GM12878 (cell line): ENCODE measurements around the gene SRXN1. TPM values are rescaled to one million over a fixed set of nuclear protein-coding genes. Genes with fewer than 3 reads are reported as not detected.

ENCODE experiments used
- ATAC-seq: fragments of 200-7000 bp; cut with Tn5 transposase; 3 replicates; pipeline ENCODE4 v1.9.1; 2020; ENCODE audit warnings: mild to moderate bottlenecking, moderate library complexity
- BruUV-seq: library from RNA; stranded (reverse); fragments of 400-500 nt; replicated peaks from 2 replicates; lab custom pipeline; 2021; lab: Mats Ljungman, UMichigan
- CTCF ChIA-PET: fragments of 300-600 bp; sonication (Branson Sonifier 250); formaldehyde crosslinking; extraction: SDS; loops from one replicate; lab custom pipeline; 2021; ENCODE audit warnings: inconsistent platforms; lab: Yijun Ruan, JAX
- POLR2A ChIA-PET: fragments of 350-600 bp; formaldehyde crosslinking; extraction: SDS; loops from one replicate; lab custom pipeline; 2021; ENCODE audit warnings: inconsistent platforms; lab: Charles Lee
- RAD21 ChIA-PET: fragments of 300-600 bp; sonication (Branson Sonifier 250); formaldehyde crosslinking; loops from one replicate; lab custom pipeline; 2023; ENCODE audit warnings: antibody characterized with exemption; ENCODE audit not compliant: unreplicated experiment; lab: Charles Lee
- SMC1A ChIA-PET: fragments of 300-600 bp; sonication (Branson Sonifier 250); formaldehyde crosslinking; loops from one replicate; lab custom pipeline; 2023; ENCODE audit not compliant: unreplicated experiment, uncharacterized antibody; lab: Charles Lee
- DNase-seq: peaks from one replicate; pipeline ENCODE4 v3.0.0-alpha.2; 2011; ENCODE audit warnings: low read depth, low spot score
- FAIRE-seq: peaks from 3 replicates; lab custom pipeline; 2011; peaks lifted over from hg19 to GRCh38; lab: Jason Lieb, UNC
- H2AFZ ChIP-seq: 2 replicates; pipeline ENCODE4 v1.6.0; 2011; ENCODE audit warnings: low read depth, low read length, control low read depth; ENCODE audit not compliant: control insufficient read depth
- H3K27ac ChIP-seq: 2 replicates; pipeline ENCODE4 v1.5.1; 2011; ENCODE audit warnings: control low read depth; ENCODE audit not compliant: control insufficient read depth, insufficient read depth
- H3K27me3 ChIP-seq, 2 experiments: replicated peaks in 1 of 2; 2 replicates each; pipeline versions ENCODE4 v1.6.0 to v1.6.1; 2011; ENCODE audit warnings: low read length in 1 of 2; ENCODE audit not compliant: control insufficient read depth in 2 of 2, insufficient read depth in 2 of 2
- H3K36me3 ChIP-seq, 2 experiments: 2 replicates each; pipeline ENCODE4 v1.5.1; 2011; ENCODE audit warnings: low read length in 1 of 2; ENCODE audit not compliant: control insufficient read depth in 2 of 2, insufficient read depth in 2 of 2
- H3K4me1 ChIP-seq: 2 replicates; pipeline ENCODE4 v1.6.1; 2011; ENCODE audit warnings: mild to moderate bottlenecking, low read length, moderate library complexity, mixed read lengths; ENCODE audit not compliant: control insufficient read depth, insufficient read depth
- H3K4me2 ChIP-seq: 2 replicates; pipeline ENCODE4 v1.6.0; 2011; ENCODE audit warnings: control low read depth; ENCODE audit not compliant: control insufficient read depth, insufficient read depth
- H3K4me3 ChIP-seq: fragments of 200-600 bp; sonication (generic); 2 replicates; pipeline ENCODE4 v1.5.1; 2016
- H3K79me2 ChIP-seq: 2 replicates; pipeline ENCODE4 v1.6.0; 2011; ENCODE audit warnings: low read length; ENCODE audit not compliant: control insufficient read depth, insufficient read depth
- H3K9ac ChIP-seq: 2 replicates; pipeline ENCODE4 v1.8.0; 2011; ENCODE audit warnings: low read length, control low read depth, mixed read lengths; ENCODE audit not compliant: control insufficient read depth, insufficient read depth
- H3K9me3 ChIP-seq: replicated peaks from 3 replicates; pipeline ENCODE4 v1.5.1; 2011; ENCODE audit warnings: mild to moderate bottlenecking, low read length; ENCODE audit not compliant: control insufficient read depth, insufficient read depth
- H4K20me1 ChIP-seq: 2 replicates; pipeline ENCODE4 v1.6.0; 2011; ENCODE audit not compliant: control insufficient read depth, insufficient read depth
- CBFB ChIP-seq: IDR thresholded peaks from 2 replicates; pipeline ENCODE4 v1.6.1; 2016; ENCODE audit warnings: antibody characterized with exemption, low read depth
- HDAC6 ChIP-seq: fragments of 200-600 bp; sonication (generic); IDR thresholded peaks from one replicate; pipeline ENCODE4 v1.8.0; 2017; ENCODE audit warnings: antibody characterized with exemption; ENCODE audit not compliant: unreplicated experiment
- PAX8 ChIP-seq: fragments of 450-650 bp; IDR thresholded peaks from 2 replicates; pipeline ENCODE4 v1.6.1; 2017; ENCODE audit warnings: mild to moderate bottlenecking, moderate library complexity
- POLR2A ChIP-seq: IDR thresholded peaks from 2 replicates; pipeline ENCODE4 v1.6.1; 2011; ENCODE audit warnings: low read depth, mild to moderate bottlenecking, low read length
- POLR2AphosphoS5 ChIP-seq: IDR thresholded peaks from 2 replicates; pipeline ENCODE4 v1.6.1; 2011; ENCODE audit warnings: mild to moderate bottlenecking, low read length, inconsistent platforms
- RAD21 ChIP-seq: IDR thresholded peaks from 2 replicates; pipeline ENCODE4 v1.6.1; 2011; ENCODE audit warnings: mild to moderate bottlenecking, low read depth, low read length, moderate library complexity; ENCODE audit not compliant: insufficient read depth
- WGBS: methylation state at CpG from one replicate; pipeline ENCODE4 v1.1.6; 2016; ENCODE audit warnings: low lambda C conversion rate; ENCODE audit not compliant: insufficient replicate concordance, insufficient coverage; ENCODE audit errors: missing lambda C conversion rate; 5-methylcytosine and 5-hydroxymethylcytosine counted together
- in situ Hi-C: fragments of 300-500 bp; cut with MboI; formaldehyde crosslinking; loops from 9 replicates; pipeline ENCODE4 v1.14.3; 2018; ENCODE audit warnings: mixed read lengths
- intact Hi-C: fragments of 100-400 bp; cut with micrococcal nuclease; formaldehyde crosslinking; loops from one replicate; pipeline ENCODE4 v1.14.2; 2022; ENCODE audit not compliant: unreplicated experiment
- polyA plus RNA-seq, 11 experiments: library from polyadenylated mRNA; depleted of rRNA in 4 of 11; unstranded in 6 of 11; stranded (reverse) in 5 of 11; fragments of >200 nt; fragmentation: Nextera tagmentation in 4 of 11; fragmentation: Illumina TruSeq in 1 of 11; extraction: Ambion mirVana in 4 of 11; extraction: Trizol in 1 of 11; gene quantifications; 1 replicate in 1 of 11; 2 replicates in 10 of 11; pipeline versions ENCODE4 v1.2.1 to v1.2.3, GENCODE V29; 2011 to 2016; ENCODE audit warnings: inconsistent platforms in 2 of 11, missing spikeins in 2 of 11, low read depth in 1 of 11
- total RNA-seq, 4 experiments: library from RNA; depleted of rRNA in 3 of 4; stranded (reverse); fragments of >200 nt in 3 of 4; fragmentation: Illumina TruSeq in 1 of 4; extraction: Trizol in 1 of 4; gene quantifications; 2 replicates each; pipeline versions ENCODE4 v1.2.1 to v1.2.3, GENCODE V29; 2013 to 2021
- TF ChIP-seq, protein P1 (sequence below): IDR thresholded peaks from 2 replicates; pipeline ENCODE4 v1.6.1; 2012; ENCODE audit warnings: improper control_type of control experiment, low read depth, low read length; ENCODE audit not compliant: insufficient replicate concordance
- TF ChIP-seq, protein P2 (sequence below): IDR thresholded peaks from 2 replicates; pipeline ENCODE4 v1.6.1; 2011; ENCODE audit warnings: low read depth, low read length, improper control_type of control experiment, borderline replicate concordance
- TF ChIP-seq, protein P3 (sequence below): fragments of 450-650 bp; IDR thresholded peaks from 2 replicates; pipeline ENCODE4 v1.6.1; 2014; ENCODE audit warnings: mild to moderate bottlenecking
- TF ChIP-seq, protein P4 (sequence below): fragments of 450-650 bp; IDR thresholded peaks from 2 replicates; pipeline ENCODE4 v1.6.1; 2018; ENCODE audit warnings: borderline replicate concordance, mild to moderate bottlenecking; ENCODE audit not compliant: partially characterized antibody

SRXN1 gene
- total and polyA plus RNA-seq, 10 of the 15 experiments (the other 5 are each of a cell fraction or from before 2014, with no cell fraction given): 4.1 to 20.5 (median 15.6) TPM

DNA sequence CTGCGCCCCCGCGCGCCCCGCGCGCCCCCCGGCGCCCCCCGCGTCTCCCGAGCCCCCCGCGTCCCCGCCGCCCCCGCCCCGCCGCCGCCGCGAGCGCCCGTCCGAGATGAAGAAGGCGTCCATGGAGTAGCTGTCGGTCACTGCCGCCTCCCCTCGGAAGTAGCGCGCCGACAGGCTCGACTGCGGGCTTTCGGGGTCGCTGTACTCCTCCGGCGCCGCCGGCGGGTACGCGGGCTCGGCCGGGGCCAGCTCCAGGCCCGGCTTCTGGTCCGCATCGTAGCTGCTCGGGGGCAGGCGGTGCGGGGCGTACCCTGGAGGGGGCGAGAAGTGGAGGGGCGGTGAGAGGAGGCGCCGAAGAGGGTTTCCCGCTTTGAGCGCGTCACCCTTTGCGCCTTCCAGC lies 11.2 kb upstream of the SRXN1 start (continued):
- TF ChIP-seq, protein P1, sequence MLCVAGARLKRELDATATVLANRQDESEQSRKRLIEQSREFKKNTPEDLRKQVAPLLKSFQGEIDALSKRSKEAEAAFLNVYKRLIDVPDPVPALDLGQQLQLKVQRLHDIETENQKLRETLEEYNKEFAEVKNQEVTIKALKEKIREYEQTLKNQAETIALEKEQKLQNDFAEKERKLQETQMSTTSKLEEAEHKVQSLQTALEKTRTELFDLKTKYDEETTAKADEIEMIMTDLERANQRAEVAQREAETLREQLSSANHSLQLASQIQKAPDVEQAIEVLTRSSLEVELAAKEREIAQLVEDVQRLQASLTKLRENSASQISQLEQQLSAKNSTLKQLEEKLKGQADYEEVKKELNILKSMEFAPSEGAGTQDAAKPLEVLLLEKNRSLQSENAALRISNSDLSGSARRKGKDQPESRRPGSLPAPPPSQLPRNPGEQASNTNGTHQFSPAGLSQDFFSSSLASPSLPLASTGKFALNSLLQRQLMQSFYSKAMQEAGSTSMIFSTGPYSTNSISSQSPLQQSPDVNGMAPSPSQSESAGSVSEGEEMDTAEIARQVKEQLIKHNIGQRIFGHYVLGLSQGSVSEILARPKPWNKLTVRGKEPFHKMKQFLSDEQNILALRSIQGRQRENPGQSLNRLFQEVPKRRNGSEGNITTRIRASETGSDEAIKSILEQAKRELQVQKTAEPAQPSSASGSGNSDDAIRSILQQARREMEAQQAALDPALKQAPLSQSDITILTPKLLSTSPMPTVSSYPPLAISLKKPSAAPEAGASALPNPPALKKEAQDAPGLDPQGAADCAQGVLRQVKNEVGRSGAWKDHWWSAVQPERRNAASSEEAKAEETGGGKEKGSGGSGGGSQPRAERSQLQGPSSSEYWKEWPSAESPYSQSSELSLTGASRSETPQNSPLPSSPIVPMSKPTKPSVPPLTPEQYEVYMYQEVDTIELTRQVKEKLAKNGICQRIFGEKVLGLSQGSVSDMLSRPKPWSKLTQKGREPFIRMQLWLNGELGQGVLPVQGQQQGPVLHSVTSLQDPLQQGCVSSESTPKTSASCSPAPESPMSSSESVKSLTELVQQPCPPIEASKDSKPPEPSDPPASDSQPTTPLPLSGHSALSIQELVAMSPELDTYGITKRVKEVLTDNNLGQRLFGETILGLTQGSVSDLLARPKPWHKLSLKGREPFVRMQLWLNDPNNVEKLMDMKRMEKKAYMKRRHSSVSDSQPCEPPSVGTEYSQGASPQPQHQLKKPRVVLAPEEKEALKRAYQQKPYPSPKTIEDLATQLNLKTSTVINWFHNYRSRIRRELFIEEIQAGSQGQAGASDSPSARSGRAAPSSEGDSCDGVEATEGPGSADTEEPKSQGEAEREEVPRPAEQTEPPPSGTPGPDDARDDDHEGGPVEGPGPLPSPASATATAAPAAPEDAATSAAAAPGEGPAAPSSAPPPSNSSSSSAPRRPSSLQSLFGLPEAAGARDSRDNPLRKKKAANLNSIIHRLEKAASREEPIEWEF: no peak
- no peak for TF ChIP-seq POLR2AphosphoS5
- TF ChIP-seq CBFB: no peak
- TF ChIP-seq, all 136 proteins: peak for 0

DNA sequence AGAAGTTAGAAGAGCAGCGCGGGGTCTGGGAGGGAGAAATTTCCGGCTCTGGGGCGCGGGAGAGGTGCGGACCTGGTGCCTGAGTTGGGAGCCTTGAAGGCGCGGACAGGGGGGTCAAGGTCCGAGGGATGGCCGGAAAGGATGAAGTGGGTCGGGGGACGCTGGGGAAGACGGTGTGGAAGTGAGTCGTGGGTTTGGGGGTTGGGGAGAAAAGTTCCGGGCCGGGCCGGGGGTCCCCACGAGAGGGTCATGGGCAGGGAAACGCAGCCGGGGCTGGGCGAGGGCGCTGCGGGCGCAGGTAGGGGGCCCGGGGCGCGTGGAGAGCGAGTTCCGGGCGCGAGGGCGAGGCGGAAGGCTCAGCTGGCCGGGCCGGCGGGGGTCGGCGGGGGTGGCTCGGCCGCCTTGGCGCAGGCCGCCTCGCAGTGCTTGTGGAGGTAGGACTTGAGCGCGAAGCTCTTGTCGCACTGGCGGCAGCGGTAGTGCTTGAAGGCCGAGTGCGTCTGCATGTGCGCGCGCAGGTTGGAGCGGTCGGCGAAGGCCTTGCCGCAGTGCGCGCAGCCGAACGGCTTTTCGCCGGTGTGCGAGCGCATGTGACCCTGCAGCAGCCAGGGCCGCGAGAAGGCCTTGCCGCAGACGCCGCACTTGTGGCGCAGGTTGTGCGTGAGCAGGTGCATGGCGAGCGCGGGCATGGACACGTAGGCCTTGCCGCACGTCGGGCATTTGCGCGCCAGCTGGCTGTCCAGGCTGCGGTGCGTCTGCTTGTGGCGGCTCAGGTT lies 10.5 kb upstream of the SRXN1 start:
- FAIRE-seq (no peak), DNase-seq (no peak), ATAC-seq (no peak)
- 38% methylated on average over 47 of the region's 84 CpGs for WGBS
- Histone ChIP-seq H3K27ac (no peak overlapping the region), H3K79me2 (no peaks in the 10 kb centered on the region), H3K4me2 (no peak overlapping the region), H3K9me3 (no peaks in the 10 kb centered on the region), H2AFZ (no peak overlapping the region), H4K20me1 (no peaks in the 10 kb centered on the region), H3K36me3 (no peaks in the 10 kb centered on the region), H3K27me3 (peaks cover 3 to 7% of the 10 kb centered on the region in 2 experiments), H3K9ac (no peak overlapping the region), H3K4me1 (no peaks in the 10 kb centered on the region), H3K4me3 (no peak overlapping the region)
- in situ Hi-C loops (no loop called here), intact Hi-C loops (no loop called here)
- no TSS peak for BruUV-seq
- TF ChIP-seq, protein P2, sequence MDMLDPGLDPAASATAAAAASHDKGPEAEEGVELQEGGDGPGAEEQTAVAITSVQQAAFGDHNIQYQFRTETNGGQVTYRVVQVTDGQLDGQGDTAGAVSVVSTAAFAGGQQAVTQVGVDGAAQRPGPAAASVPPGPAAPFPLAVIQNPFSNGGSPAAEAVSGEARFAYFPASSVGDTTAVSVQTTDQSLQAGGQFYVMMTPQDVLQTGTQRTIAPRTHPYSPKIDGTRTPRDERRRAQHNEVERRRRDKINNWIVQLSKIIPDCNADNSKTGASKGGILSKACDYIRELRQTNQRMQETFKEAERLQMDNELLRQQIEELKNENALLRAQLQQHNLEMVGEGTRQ: no peak
- TF ChIP-seq, protein P3, sequence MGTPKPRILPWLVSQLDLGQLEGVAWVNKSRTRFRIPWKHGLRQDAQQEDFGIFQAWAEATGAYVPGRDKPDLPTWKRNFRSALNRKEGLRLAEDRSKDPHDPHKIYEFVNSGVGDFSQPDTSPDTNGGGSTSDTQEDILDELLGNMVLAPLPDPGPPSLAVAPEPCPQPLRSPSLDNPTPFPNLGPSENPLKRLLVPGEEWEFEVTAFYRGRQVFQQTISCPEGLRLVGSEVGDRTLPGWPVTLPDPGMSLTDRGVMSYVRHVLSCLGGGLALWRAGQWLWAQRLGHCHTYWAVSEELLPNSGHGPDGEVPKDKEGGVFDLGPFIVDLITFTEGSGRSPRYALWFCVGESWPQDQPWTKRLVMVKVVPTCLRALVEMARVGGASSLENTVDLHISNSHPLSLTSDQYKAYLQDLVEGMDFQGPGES: no peak
- no peak for TF ChIP-seq POLR2A
- no peak for TF ChIP-seq PAX8
- TF ChIP-seq, protein P4, sequence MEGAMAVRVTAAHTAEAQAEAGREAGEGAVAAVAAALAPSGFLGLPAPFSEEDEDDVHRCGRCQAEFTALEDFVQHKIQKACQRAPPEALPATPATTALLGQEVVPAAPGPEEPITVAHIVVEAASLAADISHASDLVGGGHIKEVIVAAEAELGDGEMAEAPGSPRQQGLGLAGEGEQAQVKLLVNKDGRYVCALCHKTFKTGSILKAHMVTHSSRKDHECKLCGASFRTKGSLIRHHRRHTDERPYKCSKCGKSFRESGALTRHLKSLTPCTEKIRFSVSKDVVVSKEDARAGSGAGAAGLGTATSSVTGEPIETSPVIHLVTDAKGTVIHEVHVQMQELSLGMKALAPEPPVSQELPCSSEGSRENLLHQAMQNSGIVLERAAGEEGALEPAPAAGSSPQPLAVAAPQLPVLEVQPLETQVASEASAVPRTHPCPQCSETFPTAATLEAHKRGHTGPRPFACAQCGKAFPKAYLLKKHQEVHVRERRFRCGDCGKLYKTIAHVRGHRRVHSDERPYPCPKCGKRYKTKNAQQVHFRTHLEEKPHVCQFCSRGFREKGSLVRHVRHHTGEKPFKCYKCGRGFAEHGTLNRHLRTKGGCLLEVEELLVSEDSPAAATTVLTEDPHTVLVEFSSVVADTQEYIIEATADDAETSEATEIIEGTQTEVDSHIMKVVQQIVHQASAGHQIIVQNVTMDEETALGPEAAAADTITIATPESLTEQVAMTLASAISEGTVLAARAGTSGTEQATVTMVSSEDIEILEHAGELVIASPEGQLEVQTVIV: no peak
- TF ChIP-seq RAD21: no peak
- TF ChIP-seq HDAC6: peak; percentile 60
- SMC1A ChIA-PET: no interaction called here
- RAD21 ChIA-PET: interaction anchor here (0.8 kb wide), 1 partner anchor 17 kb away, joined by 3 read pairs; no protein-coding TSS in a partner anchor
- CTCF ChIA-PET: interaction anchor here (1.7 kb wide), 1 partner anchor 18 kb away, joined by 7 read pairs; no protein-coding TSS in a partner anchor
- POLR2A ChIA-PET: no interaction called here
